PFSK-1 (cell line): ENCODE results near the gene THSD4.

Experiments
- FOXP2 ChIP-seq: optimal IDR thresholded peaks from 2 replicates; pipeline ENCODE3; 2011; ENCODE audit warnings: borderline replicate concordance, control low read depth, inconsistent platforms; ENCODE audit not compliant: insufficient read depth; ENCODE audit errors: extremely low read length, extremely low read depth
- POLR2AphosphoS5 ChIP-seq: IDR thresholded peaks from 2 replicates; pipeline ENCODE4 v1.6.1; 2012; ENCODE audit warnings: low read depth, mild to moderate bottlenecking, control low read depth, low read length, moderate library complexity
- SIN3A ChIP-seq: IDR thresholded peaks from 2 replicates; pipeline ENCODE4 v1.6.1; 2012; ENCODE audit warnings: mild to moderate bottlenecking, low read length, moderate library complexity, borderline replicate concordance; ENCODE audit not compliant: insufficient read depth
- TAF1 ChIP-seq: IDR thresholded peaks from 2 replicates; pipeline ENCODE4 v1.6.1; 2012; ENCODE audit warnings: low read length, control low read depth, borderline replicate concordance; ENCODE audit not compliant: insufficient read depth
- TF ChIP-seq, protein P1 (sequence below), 2 experiments: IDR thresholded peaks; 2 replicates each; pipeline versions ENCODE4 v1.6.1 to v1.8.0; 2011 to 2012; ENCODE audit warnings: low read depth in 2 of 2, low read length in 2 of 2, control low read depth in 1 of 2, inconsistent platforms in 1 of 2, mild to moderate bottlenecking in 1 of 2, moderate library complexity in 1 of 2; ENCODE audit not compliant: insufficient read depth in 1 of 2

The THSD4 gene

DNA sequence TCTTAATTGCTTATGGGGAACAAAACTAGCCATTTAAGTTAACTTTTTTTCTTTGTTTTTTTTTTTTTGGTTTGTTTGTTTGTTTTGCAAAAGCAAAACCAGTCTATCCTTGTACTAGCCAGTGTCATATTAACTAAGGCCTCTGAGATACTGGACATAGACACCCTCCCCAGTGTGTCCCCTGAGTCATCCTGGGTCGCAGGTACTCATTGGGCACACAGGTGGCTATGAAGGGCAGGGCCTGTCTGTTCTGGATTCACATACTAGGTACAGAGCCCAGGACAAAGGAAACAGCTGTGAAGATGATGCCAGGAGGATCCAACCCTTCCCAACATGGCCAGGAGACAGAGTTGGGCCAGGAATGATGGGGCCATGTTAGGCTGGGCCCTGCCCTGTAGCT lies 318.1 kb downstream of the THSD4 start:
- TF ChIP-seq, protein P1, sequence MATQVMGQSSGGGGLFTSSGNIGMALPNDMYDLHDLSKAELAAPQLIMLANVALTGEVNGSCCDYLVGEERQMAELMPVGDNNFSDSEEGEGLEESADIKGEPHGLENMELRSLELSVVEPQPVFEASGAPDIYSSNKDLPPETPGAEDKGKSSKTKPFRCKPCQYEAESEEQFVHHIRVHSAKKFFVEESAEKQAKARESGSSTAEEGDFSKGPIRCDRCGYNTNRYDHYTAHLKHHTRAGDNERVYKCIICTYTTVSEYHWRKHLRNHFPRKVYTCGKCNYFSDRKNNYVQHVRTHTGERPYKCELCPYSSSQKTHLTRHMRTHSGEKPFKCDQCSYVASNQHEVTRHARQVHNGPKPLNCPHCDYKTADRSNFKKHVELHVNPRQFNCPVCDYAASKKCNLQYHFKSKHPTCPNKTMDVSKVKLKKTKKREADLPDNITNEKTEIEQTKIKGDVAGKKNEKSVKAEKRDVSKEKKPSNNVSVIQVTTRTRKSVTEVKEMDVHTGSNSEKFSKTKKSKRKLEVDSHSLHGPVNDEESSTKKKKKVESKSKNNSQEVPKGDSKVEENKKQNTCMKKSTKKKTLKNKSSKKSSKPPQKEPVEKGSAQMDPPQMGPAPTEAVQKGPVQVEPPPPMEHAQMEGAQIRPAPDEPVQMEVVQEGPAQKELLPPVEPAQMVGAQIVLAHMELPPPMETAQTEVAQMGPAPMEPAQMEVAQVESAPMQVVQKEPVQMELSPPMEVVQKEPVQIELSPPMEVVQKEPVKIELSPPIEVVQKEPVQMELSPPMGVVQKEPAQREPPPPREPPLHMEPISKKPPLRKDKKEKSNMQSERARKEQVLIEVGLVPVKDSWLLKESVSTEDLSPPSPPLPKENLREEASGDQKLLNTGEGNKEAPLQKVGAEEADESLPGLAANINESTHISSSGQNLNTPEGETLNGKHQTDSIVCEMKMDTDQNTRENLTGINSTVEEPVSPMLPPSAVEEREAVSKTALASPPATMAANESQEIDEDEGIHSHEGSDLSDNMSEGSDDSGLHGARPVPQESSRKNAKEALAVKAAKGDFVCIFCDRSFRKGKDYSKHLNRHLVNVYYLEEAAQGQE (IDR thresholded peaks at IDR 0.05; ENCODE audit: insufficient read depth in 1 of 2, low read depth in 2 of 2, low read length in 2 of 2) = no peak
- TF ChIP-seq POLR2AphosphoS5 = no peak
- TF ChIP-seq TAF1 = no peak
- no peak for TF ChIP-seq FOXP2

DNA sequence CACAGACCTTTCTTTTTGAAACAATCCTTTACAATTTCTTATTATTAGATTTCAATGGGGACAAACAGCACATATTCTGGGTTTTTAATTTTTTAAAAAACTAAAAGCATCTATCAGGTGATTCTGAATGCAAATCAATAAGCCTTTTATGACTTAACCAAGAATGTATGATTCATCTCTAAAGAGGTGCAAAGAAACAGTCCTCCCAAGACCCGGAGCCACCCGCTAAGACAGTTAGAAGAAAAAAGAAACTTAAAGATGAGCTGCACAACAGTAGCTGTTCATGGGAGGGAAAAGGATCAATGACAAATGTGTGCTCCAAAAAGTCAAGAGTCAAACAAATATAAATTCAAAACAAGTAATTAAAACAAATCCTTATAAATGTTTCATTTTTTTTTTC lies 319.5 kb downstream of the THSD4 start:
- TF ChIP-seq POLR2AphosphoS5 (no peak), SIN3A (no peak), FOXP2 (no peak)
- TF ChIP-seq, protein P1 (IDR thresholded peaks at IDR 0.05; ENCODE audit: insufficient read depth in 1 of 2, low read depth in 2 of 2, low read length in 2 of 2) = no peak

DNA sequence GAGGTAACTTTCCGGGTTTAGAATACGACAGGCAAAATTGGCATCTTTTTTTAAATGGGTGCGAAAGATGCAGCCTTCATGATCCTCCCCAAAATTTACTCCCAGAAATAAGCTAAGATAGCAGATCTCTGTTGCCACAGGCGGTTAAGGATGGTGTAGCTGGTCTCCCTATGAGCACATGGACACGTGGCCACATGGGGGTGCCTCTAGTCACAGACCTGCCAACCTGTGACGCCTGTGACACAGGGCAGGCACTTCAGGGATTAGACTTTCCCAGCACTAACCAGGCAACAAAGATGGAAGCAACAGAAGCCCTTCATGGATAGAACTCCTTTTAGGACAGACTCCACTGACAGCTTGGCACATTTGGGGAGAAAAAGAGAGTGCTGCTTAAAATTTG lies 320.3 kb downstream of the THSD4 start:
- no peak for TF ChIP-seq POLR2AphosphoS5
- no peak for TF ChIP-seq TAF1
- no peak for TF ChIP-seq FOXP2
- no peak for TF ChIP-seq SIN3A
- TF ChIP-seq, protein P1 (IDR thresholded peaks at IDR 0.05; ENCODE audit: insufficient read depth in 1 of 2, low read depth in 2 of 2, low read length in 2 of 2) = no peak

DNA sequence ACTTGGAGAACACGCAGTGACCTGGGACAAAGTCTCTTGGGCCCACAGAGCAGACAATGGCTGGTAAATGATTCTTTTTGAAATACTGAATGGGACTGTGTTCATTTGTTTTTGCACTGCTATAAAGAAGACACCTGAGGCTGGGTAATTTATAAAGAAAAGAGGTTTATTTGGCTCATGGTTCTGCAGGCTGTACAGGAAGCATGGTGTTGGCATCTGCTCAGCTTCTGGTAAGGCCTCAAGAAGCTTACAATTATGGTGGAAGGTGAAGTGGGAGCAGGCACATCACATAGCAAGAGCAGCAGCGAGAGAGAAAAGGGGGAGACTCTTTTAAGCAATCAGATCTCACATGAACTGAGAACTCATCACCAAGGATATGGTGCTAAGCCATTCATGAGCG lies 321.6 kb downstream of the THSD4 start:
- TF ChIP-seq TAF1 (no peak), POLR2AphosphoS5 (no peak), SIN3A (no peak), FOXP2 (no peak)
- TF ChIP-seq, protein P1 (IDR thresholded peaks at IDR 0.05; ENCODE audit: insufficient read depth in 1 of 2, low read depth in 2 of 2, low read length in 2 of 2) = no peak

DNA sequence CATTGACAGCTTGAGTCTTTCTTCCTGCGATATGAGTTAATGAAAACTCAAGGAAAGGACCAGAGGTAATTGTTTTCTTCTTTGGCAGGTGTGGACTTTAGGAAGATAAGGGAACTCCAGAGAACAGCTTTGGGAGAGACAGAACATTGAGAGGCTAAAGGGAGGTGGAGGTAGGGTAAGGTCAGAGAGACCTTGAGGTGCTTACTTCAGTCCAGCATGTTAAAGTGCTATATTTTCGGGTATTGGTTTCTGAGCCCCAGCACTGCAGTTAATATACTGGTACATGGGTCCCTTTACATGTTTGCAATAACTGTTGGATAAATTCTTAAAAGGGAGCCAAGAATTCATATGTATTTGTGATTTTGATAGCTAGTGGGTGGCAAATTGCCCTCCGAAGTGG lies 322.1 kb downstream of the THSD4 start:
- TF ChIP-seq, protein P1 (IDR thresholded peaks at IDR 0.05; ENCODE audit: insufficient read depth in 1 of 2, low read depth in 2 of 2, low read length in 2 of 2) = no peak
- TF ChIP-seq SIN3A = no peak
- no peak for TF ChIP-seq FOXP2
- TF ChIP-seq POLR2AphosphoS5 = no peak
- no peak for TF ChIP-seq TAF1
